Pancreas (tissue), 10 donors: ENCODE measurements around the gene SQSTM1. TPM values are rescaled to one million over a fixed set of nuclear protein-coding genes. Genes with fewer than 3 reads are reported as not detected.

ENCODE experiments used
- ATAC-seq, 4 donors: fragments of 200-7000 bp; cut with Tn5 transposase; one replicate each; pipeline versions ENCODE4 v1.8.0 to v1.9.1; 2020; ENCODE audit warnings: mild to moderate bottlenecking in 4 of 4, moderate library complexity in 4 of 4
- DNase-seq, 6 donors: peaks; one replicate each; pipeline ENCODE4 v3.0.0-alpha.2; 2020
- FAIRE-seq: peaks from 2 replicates; lab custom pipeline; 2012; peaks lifted over from hg19 to GRCh38; lab: Jason Lieb, UNC
- H3K27ac ChIP-seq, 4 donors: fragments of 200-600 bp; sonication (generic); 1 replicate in 3 of 4; 2 replicates in 1 of 4; pipeline versions ENCODE4 v1.5.0 to v1.8.0; 2020
- H3K27me3 ChIP-seq, 4 donors: fragments of 200-600 bp; one replicate each; pipeline ENCODE4 v1.8.0; 2021
- H3K36me3 ChIP-seq, 3 donors: fragments of 200-600 bp; sonication (generic) in 1 of 3; one replicate each; pipeline versions ENCODE4 v1.5.0 to v1.8.0; 2020 to 2021
- H3K4me1 ChIP-seq, 3 donors: fragments of 200-600 bp; one replicate each; pipeline ENCODE4 v1.8.0; 2021
- H3K4me3 ChIP-seq, 4 donors: fragments of 200-600 bp; sonication (generic) in 2 of 4; one replicate each; pipeline versions ENCODE4 v1.5.0 to v1.8.0; 2020 to 2021
- H3K9me3 ChIP-seq, 4 donors: fragments of 200-600 bp; one replicate each; pipeline ENCODE4 v1.8.0; 2021
- CTCF ChIP-seq, 4 donors: fragments of 200-600 bp; sonication (generic) in 3 of 4; IDR thresholded peaks; one replicate each; pipeline versions ENCODE4 v1.5.0 to v1.8.0; 2021; ENCODE audit warnings: antibody characterized with exemption in 4 of 4
- WGBS, 2 donors: extraction: QIAGEN DNeasy Blood & Tissue Kit; methylation state at CpG; one replicate each; pipeline ENCODE4 v1.1.7; 2013; 5-methylcytosine and 5-hydroxymethylcytosine counted together
- intact Hi-C, 3 donors: fragments of 100-400 bp; cut with DNase I; formaldehyde crosslinking; loops; one replicate each; pipeline versions ENCODE4 v1.11.1 to v1.14.2; 2022
- polyA plus RNA-seq, 2 donors: library from polyadenylated mRNA; stranded (reverse); fragments of 200-250 nt; gene quantifications; one replicate each; pipeline ENCODE4 v1.2.3, GENCODE V29; 2013
- total RNA-seq, 6 donors: library from RNA; stranded (reverse); fragmentation: NEBNext Ultra II Directional in 4 of 6; extraction: Animal tissue kit (Norgen Biotek cat#: 25700) in 4 of 6; gene quantifications; one replicate each; pipeline versions ENCODE4 v1.2.1 to v1.2.4, GENCODE V29; 2021 to 2023
- donor health status: healthy with polysubstance abuse.
- donor health status: DM: no; HTN: no; CAD: no; lungs with moderate emphysema.
- donor health status: DM: no; HTN: no; CAD: no.
- donor health status: control.
- donor health status: control.
- donor health status: Bipolar disorder and iron deficiency.
- donor health status: DM: yes; HTN: yes; CAD: no.
- donor health status: DM: no; HTN: no; CAD: no.
- donor health status: DM: no; HTN: no; CAD: no.
- donor health status: DM: yes; HTN: yes; CAD: no.

Gene SQSTM1
- total and polyA plus RNA-seq, 8 donors = 125 to 261 (median 200) TPM

- WGBS, 2 donors = 88 to 89% methylated on average over 8 of the region's 8 CpGs
- no peak for FAIRE-seq
- H3K27ac ChIP-seq = no peak overlapping the region
These were observed 32.4 kb downstream of the SQSTM1 start for GRCh38 chr5:179852993-179853547.

GRCh38 chr5:179854356-179854755 lies 33.7 kb downstream of the SQSTM1 start:
- ATAC-seq (no peak), DNase-seq (peak in 1 of 6 donors; percentile 12), FAIRE-seq (no peak)
- Histone ChIP-seq H3K27me3 (no peaks in the 10 kb centered on the region), H3K4me3 (no peak overlapping the region), H3K9me3 (no peaks in the 10 kb centered on the region), H3K36me3 (peaks cover 0 to 25% (median 0%) of the 10 kb centered on the region in 3 donors), H3K27ac (no peak overlapping the region), H3K4me1 (peaks cover 0 to 5% (median 0%) of the 10 kb centered on the region in 3 donors)
- WGBS, 2 donors = 92 to 93% methylated on average over 8 of the region's 8 CpGs
- TF ChIP-seq CTCF (IDR thresholded peaks at IDR 0.05) = no peak
- intact Hi-C loops = no loop called here

More at GRCh38 chr5:179852993-179853547, 32.4 kb downstream of the SQSTM1 start:
- peaks cover 0 to 33% (median 0%) of the 10 kb centered on the region in 3 donors for H3K36me3 ChIP-seq
- DNase-seq (peak in 1 of 6 donors; percentile 5), ATAC-seq (peak in 1 of 4 donors; percentile 39)
- peaks cover 0 to 5% (median 0%) of the 10 kb centered on the region in 3 donors for H3K4me1 ChIP-seq
- no peaks in the 10 kb centered on the region for H3K27me3 ChIP-seq
- intact Hi-C loops = no loop called here
- TF ChIP-seq CTCF (IDR thresholded peaks at IDR 0.05) = no peak
- no peak overlapping the region for H3K4me3 ChIP-seq
- H3K9me3 ChIP-seq = no peaks in the 10 kb centered on the region

- FAIRE-seq (no peak), ATAC-seq (peak; percentile 54 to 80 (median 68)), DNase-seq (peak in 3 of 6 donors; percentile 33 to 76 (median 71))
- Histone ChIP-seq H3K27me3 (no peaks in the 10 kb centered on the region), H3K9me3 (no peaks in the 10 kb centered on the region), H3K27ac (peak overlapping the region; percentile 76 to 89 (median 82)), H3K4me3 (peak overlapping the region; percentile 75 to 99 (median 91)), H3K36me3 (peaks cover 0 to 7% (median 4%) of the 10 kb centered on the region in 3 donors), H3K4me1 (peaks cover 0 to 5% (median 0%) of the 10 kb centered on the region in 3 donors)
- TF ChIP-seq CTCF (IDR thresholded peaks at IDR 0.05) = no peak
- WGBS, 2 donors = 0 to 1% methylated on average over 32 of the region's 32 CpGs
- intact Hi-C loops = no loop called here
These were observed 37.5 kb downstream of the SQSTM1 start for GRCh38 chr5:179858241-179858585.

DNA sequence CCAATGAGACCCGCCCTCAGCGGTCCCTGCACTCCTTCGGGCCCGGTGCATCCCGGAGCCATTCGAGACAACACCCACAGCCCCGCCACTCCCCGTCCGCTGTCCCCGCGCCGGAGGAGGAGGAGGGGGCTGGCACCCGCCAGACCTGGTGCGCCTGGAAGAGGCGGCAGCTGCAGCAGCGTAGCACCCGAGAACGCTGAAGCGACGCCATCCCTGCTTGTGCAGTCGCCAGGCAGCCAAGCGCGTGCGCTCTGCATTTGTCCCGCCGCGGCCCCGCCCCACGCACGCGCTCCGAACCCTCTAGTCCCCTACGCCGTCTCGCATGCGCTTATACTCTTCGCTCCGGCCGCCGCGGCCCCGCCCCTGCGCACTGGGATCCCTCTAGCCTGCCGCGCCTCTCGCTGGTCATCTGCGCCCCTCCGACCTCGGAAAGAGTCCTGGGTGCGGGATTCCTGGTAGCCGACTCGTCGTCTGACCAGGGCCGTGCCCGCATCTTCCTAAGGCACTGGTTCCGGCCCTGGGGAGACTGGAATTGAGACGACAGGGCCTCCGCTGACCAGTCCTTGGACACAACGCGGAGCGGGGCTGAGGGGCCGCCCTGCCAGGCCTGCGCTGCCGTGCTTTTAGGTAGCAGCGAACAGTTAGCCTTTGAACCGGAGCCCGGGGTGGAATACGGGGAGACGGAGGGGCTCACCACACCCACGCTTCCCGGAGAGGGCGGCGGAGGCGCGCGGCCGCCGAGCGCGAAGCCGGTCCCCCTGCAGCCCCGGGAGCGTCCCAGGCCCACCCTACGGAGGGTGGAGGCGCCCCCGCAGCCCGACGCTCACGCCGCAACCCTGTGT lies 38.1 kb downstream of the SQSTM1 start, which contains the start of gene MRNIP:
Gene MRNIP, minus strand, starts transcription at position 232 of the 842 bp plus-strand sequence. Its CDS starts 21 bp downstream, at position 211.
- no peaks in the 10 kb centered on the region for H3K9me3 ChIP-seq
- H3K4me1 ChIP-seq = peaks cover 0 to 5% (median 0%) of the 10 kb centered on the region in 3 donors
- peak within 1 kb of the TSS; percentile 76 to 89 (median 82) for H3K27ac ChIP-seq
- H3K27me3 ChIP-seq = no peaks in the 10 kb centered on the region
- 0 to 1% methylated on average over 68 to 90 of the region's 90 CpGs for WGBS, 2 donors
- intact Hi-C loops = no loop called here
- peak; percentile 95 to 98 (median 96) for DNase-seq
- no peak for TF ChIP-seq CTCF (IDR thresholded peaks at IDR 0.05)
- peak; percentile 97 to 99 (median 98) for ATAC-seq
- H3K4me3 ChIP-seq = peak within 1 kb of the TSS; percentile 75 to 99 (median 91)
- H3K36me3 ChIP-seq = peaks cover 0 to 13% (median 8%) of the 10 kb centered on the region in 3 donors
- no peak for FAIRE-seq
